PC-3 (cell line): ENCODE results near the gene TFAM.

Experiments
- EZH2 ChIP-seq: fragments of 300-600 bp; sonication (generic); IDR thresholded peaks from one replicate; pipeline ENCODE4 v1.6.1; 2017; ENCODE audit warnings: antibody characterized with exemption, mild to moderate bottlenecking, low read length; ENCODE audit not compliant: unreplicated experiment
- TF ChIP-seq, protein P1 (sequence below): fragments of 300-600 bp; sonication (generic); conservative IDR thresholded peaks from 2 replicates; pipeline ENCODE4 v1.5.1; 2017; ENCODE audit warnings: antibody characterized with exemption, low read depth, mild to moderate bottlenecking, low read length

DNA sequence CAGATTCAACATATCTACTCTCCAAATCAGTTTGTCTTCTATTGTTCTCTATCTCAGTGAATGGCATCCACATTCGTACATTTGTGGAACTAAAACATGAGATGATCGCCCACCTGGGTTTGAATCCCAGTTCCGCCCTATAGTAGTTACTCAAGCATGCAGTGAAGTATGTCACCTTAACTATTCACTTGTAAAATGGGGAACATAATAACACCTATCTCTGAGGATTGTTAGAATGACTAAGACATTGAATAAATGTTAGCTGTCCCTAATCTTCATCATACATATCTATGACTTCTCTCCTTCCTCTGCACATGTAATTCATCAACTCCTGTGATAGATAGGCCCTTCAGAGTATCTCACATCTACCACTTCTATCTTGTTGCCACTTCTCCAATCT, 25.7 kb upstream of the TFAM start:
- TF ChIP-seq EZH2, result no peak
- TF ChIP-seq, protein P1, sequence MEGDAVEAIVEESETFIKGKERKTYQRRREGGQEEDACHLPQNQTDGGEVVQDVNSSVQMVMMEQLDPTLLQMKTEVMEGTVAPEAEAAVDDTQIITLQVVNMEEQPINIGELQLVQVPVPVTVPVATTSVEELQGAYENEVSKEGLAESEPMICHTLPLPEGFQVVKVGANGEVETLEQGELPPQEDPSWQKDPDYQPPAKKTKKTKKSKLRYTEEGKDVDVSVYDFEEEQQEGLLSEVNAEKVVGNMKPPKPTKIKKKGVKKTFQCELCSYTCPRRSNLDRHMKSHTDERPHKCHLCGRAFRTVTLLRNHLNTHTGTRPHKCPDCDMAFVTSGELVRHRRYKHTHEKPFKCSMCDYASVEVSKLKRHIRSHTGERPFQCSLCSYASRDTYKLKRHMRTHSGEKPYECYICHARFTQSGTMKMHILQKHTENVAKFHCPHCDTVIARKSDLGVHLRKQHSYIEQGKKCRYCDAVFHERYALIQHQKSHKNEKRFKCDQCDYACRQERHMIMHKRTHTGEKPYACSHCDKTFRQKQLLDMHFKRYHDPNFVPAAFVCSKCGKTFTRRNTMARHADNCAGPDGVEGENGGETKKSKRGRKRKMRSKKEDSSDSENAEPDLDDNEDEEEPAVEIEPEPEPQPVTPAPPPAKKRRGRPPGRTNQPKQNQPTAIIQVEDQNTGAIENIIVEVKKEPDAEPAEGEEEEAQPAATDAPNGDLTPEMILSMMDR, result no peak
